Gastroesophageal sphincter (tissue), 3 donors: ENCODE results near the gene ATAD3B.
"Not testable (repeated sequence)": the region's sequence is repeated elsewhere in the genome, so short reads cannot be mapped to it uniquely, and the experiment has no call there.

Source experiments
- CTCF ChIP-seq, 4 experiments: fragments of 200-600 bp in 2 of 4; fragments of 450-650 bp in 2 of 4; sonication (generic) in 1 of 4; IDR thresholded peaks; one replicate each; pipeline ENCODE4 v1.5.1; 2017 to 2019; ENCODE audit warnings: antibody characterized with exemption in 4 of 4, mild to moderate bottlenecking in 2 of 4, moderate library complexity in 2 of 4
- POLR2AphosphoS5 ChIP-seq: sonication (generic); formaldehyde crosslinking; IDR thresholded peaks from one replicate; pipeline ENCODE4 v1.6.1; 2017; ENCODE audit warnings: antibody characterized with exemption

GRCh38 chr1:1454286-1455056, 17.1 kb upstream of the ATAD3B start:
- not testable (repeated sequence) for TF ChIP-seq CTCF (IDR thresholded peaks at IDR 0.05); POLR2AphosphoS5
